ENCODE results near the gene FAM117B.

DNA sequence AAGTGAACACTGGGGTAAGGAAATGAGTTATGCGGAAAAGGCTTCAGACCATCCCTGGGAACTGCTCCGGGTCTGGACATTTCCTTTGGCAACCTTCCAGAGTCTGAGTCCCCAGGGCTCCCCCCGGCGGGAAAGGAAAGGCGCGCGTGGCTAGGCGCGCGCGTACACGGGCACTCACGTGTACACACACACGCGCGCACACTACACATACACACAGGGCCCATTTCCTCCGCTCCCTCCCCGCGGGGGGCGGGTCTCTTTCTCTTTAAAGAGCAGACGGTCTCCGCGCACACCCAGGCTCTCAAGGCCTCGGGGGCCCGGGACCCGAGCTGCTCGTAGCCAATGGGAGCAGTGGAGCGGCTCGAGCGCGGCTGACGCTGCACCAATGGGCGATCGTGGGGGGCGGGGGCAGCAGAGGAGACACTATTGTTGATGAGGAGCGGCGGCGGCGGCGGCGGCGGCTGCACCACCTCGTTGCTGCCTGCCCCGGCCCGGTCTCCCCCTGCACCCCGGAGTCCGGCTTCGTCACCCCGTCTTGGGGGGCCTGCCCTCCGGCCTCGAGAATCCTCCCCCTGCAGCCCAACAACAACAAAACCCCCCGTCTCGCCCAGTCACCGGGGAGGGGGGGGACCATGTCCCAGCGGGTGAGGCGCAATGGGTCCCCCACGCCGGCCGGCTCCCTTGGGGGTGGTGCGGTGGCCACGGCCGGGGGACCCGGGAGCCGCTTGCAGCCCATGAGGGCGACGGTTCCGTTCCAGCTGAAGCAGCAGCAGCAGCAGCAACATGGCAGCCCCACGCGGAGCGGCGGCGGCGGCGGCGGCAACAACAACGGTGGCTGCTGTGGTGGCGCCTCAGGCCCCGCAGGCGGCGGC lies at the start of gene FAM117B:
- TF ChIP-seq, protein P1, sequence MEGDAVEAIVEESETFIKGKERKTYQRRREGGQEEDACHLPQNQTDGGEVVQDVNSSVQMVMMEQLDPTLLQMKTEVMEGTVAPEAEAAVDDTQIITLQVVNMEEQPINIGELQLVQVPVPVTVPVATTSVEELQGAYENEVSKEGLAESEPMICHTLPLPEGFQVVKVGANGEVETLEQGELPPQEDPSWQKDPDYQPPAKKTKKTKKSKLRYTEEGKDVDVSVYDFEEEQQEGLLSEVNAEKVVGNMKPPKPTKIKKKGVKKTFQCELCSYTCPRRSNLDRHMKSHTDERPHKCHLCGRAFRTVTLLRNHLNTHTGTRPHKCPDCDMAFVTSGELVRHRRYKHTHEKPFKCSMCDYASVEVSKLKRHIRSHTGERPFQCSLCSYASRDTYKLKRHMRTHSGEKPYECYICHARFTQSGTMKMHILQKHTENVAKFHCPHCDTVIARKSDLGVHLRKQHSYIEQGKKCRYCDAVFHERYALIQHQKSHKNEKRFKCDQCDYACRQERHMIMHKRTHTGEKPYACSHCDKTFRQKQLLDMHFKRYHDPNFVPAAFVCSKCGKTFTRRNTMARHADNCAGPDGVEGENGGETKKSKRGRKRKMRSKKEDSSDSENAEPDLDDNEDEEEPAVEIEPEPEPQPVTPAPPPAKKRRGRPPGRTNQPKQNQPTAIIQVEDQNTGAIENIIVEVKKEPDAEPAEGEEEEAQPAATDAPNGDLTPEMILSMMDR (IDR thresholded peaks at IDR 0.05): no peak
- TF ChIP-seq POLR2A (IDR thresholded peaks at IDR 0.05): peak; percentile 71 to 81
- TF ChIP-seq EP300 (IDR thresholded peaks at IDR 0.05): peak; percentile 55 to 81

All from tibial nerve (tissue), 4 donors.